ENCODE measurements around the gene HID1.

The HID1 gene

DNA sequence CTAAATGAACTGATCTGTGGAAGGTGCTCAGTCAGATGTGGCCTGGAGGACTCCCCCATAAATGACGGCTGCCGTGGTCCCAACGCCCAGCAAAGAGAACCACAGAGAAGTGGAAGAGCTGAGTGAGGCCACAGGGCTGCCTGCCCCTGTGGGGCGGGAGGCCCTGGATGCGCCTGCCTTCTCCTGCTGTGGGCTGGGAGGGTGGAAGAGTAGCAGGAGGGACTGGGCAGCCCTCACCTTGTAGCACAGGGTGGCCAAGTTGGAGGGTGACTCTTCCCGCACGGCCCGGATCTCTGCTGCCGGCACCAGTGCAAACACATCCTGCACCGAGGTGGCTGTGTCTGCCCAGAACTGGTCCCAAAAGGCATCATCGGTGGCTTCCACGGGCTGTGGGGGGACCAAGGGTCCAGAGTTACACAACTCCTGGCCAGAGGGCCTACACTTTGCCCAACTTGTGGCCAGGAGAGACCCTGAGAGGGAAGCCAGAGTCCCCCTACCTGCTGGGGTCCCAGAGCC lies 8.3 kb downstream of the HID1 start:
- no peak for DNase-seq

DNA sequence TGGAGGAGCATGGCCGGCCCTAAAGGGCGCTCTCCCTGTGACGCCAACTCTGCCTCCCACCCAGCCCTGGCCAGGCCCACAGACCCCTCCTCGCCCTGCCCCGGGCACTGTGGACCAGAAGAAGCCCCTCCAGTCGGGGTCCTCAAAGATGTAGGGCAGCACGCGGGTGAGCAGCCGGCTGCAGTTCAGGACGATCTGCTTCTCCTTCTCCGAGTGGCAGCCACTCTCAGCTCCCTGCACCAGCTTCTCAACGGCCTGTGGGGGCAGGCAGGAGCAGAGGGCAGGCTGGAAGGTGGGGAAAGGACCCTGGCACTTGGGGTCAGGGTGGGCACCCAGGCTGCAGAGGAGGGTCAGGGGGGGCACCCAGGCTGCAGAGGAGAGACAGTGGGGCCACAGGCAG lies 8.9 kb downstream of the HID1 start:
- DNase-seq = no peak

DNA sequence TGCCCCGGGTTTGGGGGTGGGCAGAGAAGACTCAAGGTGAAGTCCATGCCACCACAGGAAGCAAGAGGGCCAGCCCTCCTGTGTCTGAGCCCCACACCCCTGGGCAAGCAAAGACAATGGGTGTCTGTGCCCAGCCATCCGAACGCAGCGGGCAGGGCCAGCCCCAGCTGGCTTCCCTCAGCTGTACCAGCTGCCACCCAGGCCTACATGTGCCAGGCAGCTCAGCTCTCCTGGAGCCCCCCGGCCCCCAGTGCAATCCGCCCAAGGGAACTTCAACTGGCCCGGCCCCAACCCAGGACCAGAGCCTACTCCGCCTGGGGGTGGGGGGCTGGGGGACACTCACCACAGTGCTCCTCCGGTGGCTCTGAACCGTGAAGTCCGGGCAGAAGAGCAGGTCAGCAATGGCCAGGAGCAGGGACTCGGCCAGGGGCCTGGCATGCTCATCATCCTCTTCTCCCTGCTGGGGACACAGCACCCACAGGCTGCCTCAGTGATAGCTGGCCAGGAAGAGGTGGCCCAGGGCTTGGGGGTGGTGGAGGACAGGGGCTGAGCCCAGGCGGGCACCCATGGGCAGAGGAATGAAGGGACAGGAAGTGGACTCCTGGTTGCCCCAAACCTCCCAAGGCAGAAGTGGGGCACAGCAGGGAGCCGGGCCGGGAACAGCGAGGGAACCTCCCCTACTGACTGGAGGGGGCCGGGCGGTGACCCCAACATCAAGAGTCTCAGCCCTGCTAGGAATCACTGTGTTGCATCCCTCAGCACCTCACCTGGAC lies 9.8 kb downstream of the HID1 start:
- no peak for DNase-seq

DNA sequence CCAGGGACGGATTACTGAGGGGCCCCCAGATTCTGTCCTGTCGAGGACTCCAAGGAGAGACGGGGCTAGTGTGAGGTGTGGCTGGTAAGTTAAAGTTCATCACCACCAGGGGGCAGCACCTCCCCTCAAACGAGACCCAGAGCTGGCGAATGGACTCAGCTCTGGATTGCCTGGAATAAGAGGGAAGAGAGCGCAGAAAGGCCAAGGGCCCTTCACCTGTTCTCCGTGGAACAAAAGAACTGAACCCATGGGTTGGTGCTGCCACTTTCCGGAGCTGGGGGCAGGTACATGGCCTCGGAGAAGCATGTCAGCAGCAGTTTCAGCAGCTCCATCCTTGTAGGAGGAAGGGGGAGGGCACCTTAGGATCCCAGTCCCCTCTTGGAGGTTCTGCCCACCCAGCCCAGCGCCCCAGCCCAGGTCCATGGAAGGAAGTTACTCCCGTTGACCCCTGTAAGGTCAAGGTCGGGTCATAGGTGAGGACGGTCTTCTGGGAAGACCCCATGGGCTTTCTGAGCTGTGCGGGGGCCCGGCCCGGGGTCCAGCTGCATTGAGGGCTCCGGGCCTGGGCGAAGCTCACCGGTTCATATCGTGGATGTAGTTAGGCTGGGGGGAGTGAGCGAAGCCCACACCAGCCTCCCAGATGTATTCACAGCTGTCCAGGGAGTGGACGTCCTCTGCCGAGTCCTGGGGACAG lies 10.8 kb downstream of the HID1 start:
- DNase-seq = peak; percentile 84

DNA sequence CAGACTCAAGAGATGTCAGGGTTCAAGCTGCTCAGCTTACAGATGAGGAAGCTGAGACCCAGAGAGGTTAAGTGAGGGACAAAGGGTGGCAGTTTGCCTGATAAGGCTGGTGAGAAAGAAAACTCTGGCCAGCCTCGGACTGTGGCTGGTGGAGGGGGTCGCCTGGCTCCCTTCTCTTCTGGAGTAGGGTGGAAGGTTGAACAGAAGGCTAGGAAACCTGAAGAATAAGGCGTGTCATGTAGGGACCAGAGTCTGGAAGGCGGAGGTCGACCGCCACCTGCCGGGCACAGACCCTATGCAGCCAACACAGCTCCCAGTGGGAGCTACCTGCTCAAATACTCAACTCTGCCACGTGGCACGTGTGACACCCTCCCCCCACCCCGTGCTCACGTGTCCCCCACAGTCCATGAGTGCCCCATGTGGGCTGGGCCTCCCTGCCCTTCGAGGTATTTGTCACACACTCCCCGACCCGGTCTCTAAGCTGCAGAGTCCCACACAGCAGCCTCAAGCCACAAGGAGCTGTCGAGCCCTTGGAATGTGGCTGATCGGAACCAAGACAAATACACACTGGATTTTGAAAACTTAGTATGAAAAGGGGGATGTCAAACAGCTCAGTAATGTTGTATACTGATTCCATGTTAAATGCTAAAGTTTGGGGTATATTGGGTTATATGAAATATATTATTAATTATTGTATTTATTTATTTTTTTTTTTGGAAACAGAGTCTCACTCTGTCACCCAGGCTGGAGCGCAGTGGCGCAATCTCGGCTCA lies 11.8 kb downstream of the HID1 start:
- no peak for DNase-seq

DNA sequence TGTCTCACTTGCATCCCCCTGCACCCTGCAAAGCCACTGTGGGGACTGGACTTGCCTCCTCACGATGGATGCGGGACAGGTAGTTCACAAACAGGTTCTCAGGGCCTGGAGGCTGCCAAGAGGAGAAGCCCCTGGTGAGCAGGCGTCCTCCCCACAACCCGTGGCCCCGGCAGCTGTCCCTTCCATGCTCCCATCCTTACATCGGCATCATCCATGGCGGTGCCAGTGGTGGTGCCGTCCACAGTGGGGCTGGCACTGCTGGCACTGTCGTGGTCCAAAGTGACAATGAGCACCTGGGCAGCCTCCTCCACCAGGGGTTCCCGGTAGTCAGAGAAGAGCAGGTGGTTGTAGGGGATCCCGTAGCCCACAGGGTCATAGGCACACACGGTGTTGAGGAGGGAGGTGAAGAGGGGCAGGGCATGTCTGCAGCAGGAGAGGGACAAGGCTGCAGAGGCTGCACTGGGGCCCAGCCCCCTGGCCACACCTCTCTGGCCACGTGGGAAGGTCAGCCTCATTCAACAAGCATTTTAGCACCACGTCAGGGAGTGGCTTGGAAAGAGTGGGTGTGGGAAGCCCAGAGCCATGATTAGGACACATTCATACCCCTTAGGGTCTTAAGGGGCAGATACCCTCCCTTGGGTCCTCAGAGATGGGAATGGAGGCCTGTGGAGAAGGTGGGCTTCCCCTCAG lies 12.6 kb downstream of the HID1 start:
- no peak for DNase-seq

DNA sequence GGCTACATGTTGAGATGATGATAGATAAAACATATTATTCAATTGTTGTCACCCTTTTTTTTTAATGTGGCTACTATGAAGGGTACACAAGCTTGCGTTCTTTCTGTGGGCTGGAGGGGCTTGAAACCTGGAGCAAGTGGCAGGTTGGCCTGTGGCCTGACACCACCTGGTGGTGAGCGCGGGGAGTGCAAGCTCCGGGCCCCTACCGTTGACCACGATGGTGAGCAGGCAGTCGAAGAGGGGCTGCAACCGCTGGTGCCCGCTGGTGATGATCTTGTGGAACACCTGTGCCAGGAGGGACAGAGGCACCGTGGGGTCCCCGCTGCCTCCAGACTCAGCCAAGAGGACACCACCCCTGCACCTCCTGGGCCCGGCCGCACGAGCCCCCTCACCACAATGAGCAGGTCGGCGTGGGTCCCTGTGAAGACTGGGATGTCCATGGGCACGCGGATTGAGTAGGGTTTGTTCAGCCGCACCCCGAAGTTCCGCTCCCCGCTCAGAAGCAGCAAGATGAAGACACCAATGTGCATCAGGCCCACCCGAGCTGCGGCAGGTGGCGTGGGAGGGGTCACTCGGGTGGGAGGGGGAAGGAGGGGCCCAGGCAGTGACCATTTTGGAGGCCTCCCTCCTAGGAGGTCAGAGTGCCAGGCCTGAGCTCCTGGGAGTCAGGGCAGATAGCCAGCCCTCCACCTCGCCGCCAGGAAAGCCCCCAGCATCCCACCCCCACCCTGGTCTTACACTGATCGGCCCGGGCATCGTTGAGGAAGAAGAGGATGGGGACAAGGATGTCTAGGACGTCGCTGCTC lies 14.4 kb downstream of the HID1 start:
- DNase-seq = no peak

DNA sequence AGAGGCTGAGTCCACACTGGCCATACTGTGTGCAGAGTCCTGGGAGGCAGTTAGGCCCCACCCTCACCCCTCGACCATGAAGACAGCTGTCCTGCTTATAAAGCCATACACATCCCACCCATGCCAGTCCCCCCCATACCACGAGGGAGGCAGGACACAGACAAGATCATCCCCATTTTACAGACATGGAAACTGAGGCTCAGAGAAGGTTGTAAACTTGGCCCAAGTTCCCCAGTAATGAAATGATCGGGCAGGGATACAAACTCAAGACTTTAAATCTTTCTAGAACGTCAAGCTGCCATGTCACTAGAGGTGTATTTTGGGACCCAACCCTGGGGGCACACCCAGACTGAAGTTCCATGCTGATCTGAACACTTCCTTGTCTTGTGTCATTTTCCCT lies 16.5 kb downstream of the HID1 start:
- no peak for DNase-seq

DNA sequence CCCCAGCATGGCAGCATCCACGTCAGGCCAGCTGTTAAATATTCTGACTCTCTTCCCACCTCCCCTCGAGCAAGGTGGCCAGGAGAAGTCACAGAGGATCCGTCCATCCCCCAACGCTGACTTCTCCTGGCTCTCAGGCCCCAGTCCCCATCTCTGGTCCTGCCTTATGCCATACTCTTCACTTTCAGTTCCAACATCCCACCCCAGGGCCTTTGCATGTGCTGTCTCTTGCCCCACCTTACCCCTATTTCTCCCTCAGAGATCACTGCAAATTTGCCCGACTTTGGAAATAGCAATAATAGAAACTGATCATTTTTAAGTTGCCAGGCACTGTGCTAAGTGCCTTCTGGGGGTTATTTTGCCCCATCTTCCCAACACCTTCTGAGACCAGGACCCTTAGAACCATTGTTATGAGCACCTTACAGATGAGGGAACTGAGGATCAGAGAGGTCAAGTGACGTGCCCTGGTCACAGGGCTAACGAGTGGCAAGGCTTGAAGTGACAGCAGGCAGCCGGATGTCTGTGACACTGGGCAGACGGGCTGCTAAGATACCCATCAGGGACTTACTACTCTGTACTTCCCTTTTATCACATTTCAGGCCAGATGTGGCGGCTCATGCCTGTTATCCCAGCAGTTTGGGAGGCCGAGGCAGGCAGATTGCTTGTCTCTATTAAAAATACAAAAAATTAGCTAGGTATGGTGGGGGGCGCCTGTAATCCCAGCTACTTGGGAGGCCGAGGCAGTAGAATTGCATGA lies 17.7 kb downstream of the HID1 start:
- no peak for DNase-seq

DNA sequence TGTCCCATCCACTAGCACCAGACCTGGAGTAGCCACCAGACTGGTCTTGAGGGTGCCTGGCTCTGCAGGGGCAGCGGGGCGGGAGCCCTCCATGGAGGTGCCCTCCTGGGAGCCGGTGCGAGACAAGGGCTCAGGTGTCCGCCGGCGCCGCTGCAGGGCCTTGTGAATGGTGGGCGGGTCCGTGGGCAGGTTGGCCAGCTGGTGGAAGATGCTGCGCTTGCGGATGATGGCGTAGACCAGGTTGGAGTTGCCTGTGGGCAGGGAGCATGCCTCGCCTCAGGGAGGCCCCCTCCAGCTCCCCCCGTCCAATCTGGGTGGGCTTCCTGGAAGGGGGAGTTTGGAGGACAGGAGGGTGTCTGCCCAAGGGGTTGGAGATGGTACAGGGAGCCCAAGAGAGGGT lies 18.4 kb downstream of the HID1 start:
- DNase-seq = no peak

DNA sequence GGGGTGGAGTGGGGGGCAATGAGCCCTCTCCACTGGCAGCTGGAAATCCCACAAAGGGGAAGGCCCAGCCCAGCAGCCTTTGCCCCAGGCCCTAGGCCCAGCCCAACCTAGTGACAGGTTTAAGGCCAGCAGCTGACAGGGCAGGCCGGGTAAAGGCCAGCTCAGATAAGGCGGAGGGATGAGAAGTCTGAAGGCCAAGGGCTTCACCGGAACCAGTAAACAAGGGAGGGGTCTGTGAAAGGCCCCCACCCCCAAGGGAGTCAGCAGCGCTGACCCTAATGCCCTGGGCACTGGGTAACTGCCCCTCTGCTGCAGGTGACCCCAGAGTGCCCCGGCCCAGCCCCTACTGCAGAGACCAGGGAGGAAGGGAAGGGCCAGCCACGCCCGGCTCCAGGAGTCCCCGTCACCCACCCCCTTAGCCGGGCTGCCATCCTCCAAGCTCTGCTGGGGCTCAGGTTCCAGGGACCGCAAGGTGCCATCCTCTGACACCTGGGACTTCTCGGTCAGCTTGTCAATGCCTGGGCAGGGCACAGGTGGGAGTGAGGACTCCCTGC lies 19.3 kb downstream of the HID1 start:
- DNase-seq = no peak

DNA sequence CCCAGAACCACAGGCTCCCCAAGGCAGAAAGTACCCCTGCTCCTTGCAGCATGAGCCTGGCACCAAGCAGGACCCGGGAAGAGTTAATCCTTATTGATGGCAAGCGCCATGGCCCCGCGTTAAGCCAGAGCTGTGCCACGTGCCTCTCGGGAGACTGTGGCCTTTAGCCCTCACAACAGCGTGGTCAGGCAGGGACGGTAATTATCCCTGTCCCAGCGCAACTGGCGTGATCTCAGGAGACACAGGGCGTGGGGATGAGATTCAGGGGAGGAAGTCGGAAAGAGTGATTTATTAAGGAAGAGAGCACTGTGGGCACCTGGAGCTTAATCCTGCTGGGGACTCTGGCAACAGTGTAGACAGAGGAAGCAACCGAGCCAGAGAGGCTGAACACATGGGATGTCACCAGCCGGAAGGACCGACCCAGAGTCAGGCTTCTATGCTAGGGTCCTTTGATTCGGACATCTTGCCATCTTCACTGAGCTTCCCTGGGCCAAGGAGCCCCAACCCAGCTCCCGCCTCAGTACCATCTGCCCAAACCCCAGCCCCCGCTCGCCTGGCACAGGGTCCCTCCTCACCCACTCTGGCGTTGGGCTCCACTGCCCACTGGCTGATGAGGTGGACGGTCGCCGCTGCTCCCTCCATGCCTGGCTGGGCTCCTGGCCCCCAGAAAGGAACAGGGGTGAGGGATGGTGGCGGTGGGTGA lies 20.0 kb downstream of the HID1 start:
- no peak for DNase-seq

DNA sequence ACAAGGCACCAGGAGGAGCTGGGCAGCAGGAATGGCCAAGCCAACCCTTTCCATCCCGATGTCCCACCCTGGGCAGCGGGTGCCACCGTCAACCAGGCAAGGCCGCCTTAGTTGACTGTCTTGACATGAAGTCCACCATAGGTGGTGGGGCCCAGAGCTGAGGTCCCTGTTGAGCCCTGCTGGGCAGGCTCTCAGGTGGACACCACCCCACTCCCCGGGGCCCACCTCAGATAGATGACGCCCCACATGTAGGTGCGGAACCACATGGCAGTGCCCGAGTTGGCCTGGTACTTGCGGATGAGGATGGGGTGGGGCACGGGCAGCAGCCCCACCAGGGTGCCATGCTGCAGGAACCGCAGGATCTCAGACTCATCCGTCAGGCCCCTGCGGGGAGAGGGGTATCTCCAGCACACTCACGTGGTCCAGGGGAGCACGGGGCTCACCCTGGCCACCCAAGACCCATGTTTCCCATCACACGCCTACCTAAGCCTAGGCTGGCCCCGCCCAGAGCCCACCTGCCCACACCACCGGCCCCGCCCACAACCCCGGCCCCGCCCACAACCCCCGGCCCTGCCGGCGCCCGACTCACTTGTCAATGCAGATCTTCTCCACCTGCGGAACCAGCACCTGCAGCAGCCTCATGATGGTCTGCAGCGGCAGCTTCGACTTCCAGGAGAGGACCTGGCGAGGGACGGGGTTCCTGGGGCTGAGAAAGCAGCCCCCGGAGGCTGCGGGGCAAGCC lies 20.7 kb downstream of the HID1 start:
- no peak for DNase-seq

DNA sequence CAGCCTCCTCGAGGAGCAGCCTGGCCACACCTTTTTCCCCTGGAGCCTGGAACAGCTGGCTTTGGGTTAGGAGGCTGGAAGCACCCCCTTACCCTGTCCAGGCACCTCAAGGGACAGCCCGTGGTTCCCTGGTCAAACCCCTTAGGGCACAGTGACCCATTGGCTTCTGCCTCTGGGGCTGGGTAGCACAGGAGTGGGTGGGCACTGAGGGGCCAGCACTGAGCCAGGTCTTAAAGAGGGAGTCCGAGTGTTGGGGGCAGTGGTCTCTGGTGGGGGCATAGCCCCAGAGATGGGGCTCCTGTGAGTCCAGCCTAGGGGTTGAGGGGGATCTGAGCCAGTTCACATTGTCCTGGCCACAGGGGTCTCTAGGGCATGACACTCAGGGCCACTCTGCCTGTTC lies 21.5 kb downstream of the HID1 start:
- DNase-seq = no peak

DNA sequence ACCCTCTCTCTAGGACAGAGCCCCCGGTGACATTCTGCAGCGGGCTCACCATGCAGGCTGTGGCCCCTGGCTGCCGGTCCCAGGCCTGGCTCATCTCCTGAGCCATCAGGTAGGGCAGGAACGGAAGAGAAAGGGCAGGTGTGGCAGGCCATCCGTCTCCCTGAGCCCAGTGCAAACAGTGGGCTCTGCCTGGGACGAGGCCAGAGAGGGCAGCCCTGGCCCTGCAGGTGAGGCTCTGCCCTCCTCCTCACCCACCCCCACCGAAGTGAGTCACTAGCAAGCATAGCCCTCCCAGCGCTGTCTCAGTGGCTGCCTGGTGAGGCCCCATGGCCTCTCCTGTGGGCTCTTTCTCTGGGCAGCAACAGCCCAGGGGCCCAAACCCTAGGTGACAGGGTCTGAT lies 22.4 kb downstream of the HID1 start:
- DNase-seq = no peak

DNA sequence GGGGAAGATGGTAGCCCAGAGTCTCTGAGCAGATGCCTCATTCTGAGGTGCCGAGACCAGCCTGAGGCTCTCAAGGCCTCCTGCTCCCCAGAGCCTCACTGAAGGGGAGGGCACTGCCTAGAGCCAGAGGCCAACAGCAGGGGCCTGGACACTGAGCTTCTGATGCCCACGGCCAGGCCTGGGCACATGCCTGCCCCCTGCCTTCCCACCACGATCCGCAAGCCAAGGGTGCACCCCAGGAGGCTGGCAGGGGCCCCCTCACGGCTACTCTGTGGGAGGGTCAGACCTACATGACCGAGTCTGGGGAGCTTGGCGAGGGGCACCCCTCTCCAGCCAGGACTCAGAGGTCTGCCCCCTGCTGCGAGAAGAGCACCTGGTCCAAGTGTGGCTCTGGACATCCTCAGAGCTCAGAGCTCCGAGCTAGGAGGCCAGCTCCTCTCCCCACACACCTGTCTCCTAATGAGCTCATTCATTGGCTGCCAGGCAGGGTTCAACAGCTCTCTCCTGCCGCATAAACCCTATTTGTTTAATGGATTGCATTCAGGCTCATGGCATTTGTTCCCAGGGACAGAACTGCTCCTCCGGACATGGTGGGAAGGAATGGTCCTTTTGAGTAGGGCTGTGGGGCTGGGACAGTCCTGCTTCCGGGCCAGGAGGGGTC lies 23.0 kb downstream of the HID1 start:
- DNase-seq = no peak

DNA sequence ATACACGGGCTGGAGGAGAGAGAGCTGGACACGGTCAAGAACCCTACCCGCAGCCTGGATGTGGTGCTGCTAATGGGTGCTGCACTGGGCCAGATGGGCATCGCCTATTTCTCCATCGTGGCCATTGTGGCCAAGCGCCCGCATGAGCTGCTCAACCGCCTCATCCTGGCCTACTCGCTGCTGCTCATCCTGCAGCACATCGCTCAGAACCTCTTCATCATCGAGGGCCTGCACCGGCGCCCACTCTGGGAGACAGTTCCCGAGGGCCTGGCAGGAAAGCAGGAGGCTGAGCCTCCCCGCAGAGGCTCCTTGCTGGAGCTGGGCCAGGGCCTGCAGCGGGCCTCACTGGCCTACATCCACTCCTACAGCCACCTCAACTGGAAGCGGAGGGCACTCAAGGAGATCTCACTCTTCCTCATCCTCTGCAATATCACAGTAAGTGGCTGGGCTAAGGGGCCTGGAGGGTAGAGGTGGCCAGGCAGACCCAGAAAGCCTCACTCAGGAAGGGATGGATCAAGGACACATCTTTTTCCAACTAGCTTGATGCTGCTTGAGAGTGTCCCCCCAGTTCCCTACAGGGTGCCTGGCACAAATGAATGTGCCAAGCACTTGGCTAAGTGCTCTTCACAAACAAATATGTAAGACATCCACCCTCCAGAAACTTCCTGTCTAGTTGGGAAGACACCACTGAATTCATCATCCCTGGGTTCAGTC lies 25.4 kb downstream of the HID1 start:
- DNase-seq = no peak

DNA sequence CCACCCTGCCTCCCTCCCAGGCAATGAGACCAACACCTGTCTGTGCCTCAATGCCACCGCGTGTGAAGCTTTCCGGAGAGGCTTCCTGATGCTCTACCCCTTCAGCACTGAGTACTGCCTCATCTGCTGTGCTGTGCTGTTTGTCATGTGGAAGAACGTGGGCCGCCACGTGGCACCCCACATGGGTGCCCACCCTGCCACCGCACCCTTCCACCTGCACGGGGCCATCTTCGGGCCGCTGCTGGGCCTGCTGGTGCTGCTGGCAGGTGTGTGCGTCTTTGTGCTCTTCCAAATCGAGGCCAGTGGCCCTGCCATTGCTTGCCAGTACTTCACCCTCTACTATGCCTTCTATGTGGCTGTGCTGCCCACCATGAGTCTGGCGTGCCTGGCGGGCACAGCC lies 25.9 kb downstream of the HID1 start:
- DNase-seq = no peak

DNA sequence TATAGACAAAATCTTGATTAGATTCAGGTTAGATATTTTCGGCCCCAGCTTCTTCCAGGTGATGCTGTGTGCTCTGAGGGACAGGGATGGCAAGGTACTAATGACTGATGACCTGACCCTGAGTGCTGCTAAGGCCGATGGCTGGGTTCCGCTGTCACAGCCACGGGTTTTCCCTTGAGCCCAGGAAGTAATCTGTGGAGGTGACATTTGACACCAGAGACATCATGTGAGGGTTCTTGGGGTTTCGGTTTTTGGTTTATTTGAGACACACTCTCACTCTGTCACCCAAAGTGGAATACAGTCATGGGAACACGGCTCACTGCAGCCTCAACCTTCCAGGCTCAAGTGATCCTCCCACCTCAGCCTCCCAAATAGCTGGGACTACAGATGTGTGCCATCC lies 27.0 kb downstream of the HID1 start:
- no peak for DNase-seq

All from NCI-H2029 treated with DMSO at 0.1 percent for 48 hours (cell line).